A549 (cell line): Measurements from ENCODE around the gene SATB2.

Experiments
- BCL3 ChIP-seq: fragments of >200 bp; sonication (Bioruptor Twin); formaldehyde crosslinking; IDR thresholded peaks from 3 replicates; pipeline ENCODE4 v1.6.1; 2016
- CBX2 ChIP-seq: fragments of 200-600 bp; sonication (generic); IDR thresholded peaks from 2 replicates; pipeline ENCODE4 v1.6.1; 2016; ENCODE audit warnings: low read depth, mild to moderate bottlenecking, borderline replicate concordance
- CEBPB ChIP-seq, 2 experiments: fragments of >200 bp in 1 of 2; sonication (Bioruptor Twin) in 1 of 2; formaldehyde crosslinking in 1 of 2; IDR thresholded peaks; 2 replicates each; pipeline ENCODE4 v1.6.1; 2012 to 2016
- CTCF ChIP-seq: fragments of >200 bp; sonication (Bioruptor Twin); formaldehyde crosslinking; IDR thresholded peaks from 3 replicates; pipeline ENCODE4 v1.5.1; 2016
- EHMT2 ChIP-seq: fragments of 200-600 bp; sonication (generic); IDR thresholded peaks from 2 replicates; pipeline ENCODE4 v1.6.1; 2016; ENCODE audit warnings: antibody characterized with exemption, low read depth, mild to moderate bottlenecking, moderate library complexity
- HDAC2 ChIP-seq: fragments of 200-600 bp; sonication (generic); IDR thresholded peaks from 2 replicates; pipeline ENCODE4 v1.6.1; 2016
- JUNB ChIP-seq: fragments of >200 bp; sonication (Bioruptor Twin); formaldehyde crosslinking; IDR thresholded peaks from 2 replicates; pipeline ENCODE4 v1.6.1; 2016
- MYC ChIP-seq: IDR thresholded peaks from 2 replicates; pipeline ENCODE4 v1.6.1; 2012; ENCODE audit warnings: mild to moderate bottlenecking, inconsistent platforms, low read length, improper control_type of control experiment, borderline replicate concordance
- POLR2A ChIP-seq: IDR thresholded peaks from 2 replicates; pipeline ENCODE4 v1.6.1; 2012; ENCODE audit warnings: mild to moderate bottlenecking, low read length
- REST ChIP-seq: fragments of 200-600 bp; sonication (generic); IDR thresholded peaks from 2 replicates; pipeline ENCODE4 v1.6.1; 2016; ENCODE audit warnings: antibody characterized with exemption, mild to moderate bottlenecking, moderate library complexity
- RFX5 ChIP-seq: fragments of 450-650 bp; IDR thresholded peaks from 2 replicates; pipeline ENCODE4 v1.7.1; 2014; ENCODE audit warnings: antibody characterized with exemption, mild to moderate bottlenecking, moderate library complexity
- TP53 ChIP-seq: fragments of 250-450 bp; sonication (Bioruptor Pico); IDR thresholded peaks from 2 replicates; pipeline ENCODE4 v1.5.0; 2021; ENCODE audit warnings: mild to moderate bottlenecking, moderate library complexity

- no peak for TF ChIP-seq POLR2A
- TF ChIP-seq CEBPB (IDR thresholded peaks at IDR 0.05): no peak
- no peak for TF ChIP-seq CTCF
- no peak for TF ChIP-seq MYC
- TF ChIP-seq REST: no peak
- no peak for TF ChIP-seq JUNB
- no peak for TF ChIP-seq EHMT2
- no peak for TF ChIP-seq CBX2
- no peak for TF ChIP-seq BCL3
- TF ChIP-seq HDAC2: no peak
- no peak for TF ChIP-seq RFX5
- TF ChIP-seq TP53: no peak
Observed at GRCh38 chr2:199312931-199313330, 144.8 kb downstream of the SATB2 start.
